Measurements from ENCODE around the gene INHBA.

Gene INHBA

GRCh38 chr7:41711283-41712064 is 8.6 kb upstream of the INHBA start:
- Histone ChIP-seq H3K9me3 (ENCODE audit: insufficient read depth, low read depth, low read length) (no peaks in the 10 kb centered on the region), H3K36me3 (ENCODE audit: insufficient read depth, low read length) (no peaks in the 10 kb centered on the region), H3F3A (ENCODE audit: low read depth) (no peaks in the 10 kb centered on the region), H3K4me1 (ENCODE audit: insufficient read depth, low read length, poor library complexity, severe bottlenecking) (no peaks in the 10 kb centered on the region), H2AFZ (ENCODE audit: low read length) (no peak overlapping the region), H3K9ac (ENCODE audit: low read depth, low read length, poor library complexity, severe bottlenecking) (no peak overlapping the region), H3K79me2 (ENCODE audit: insufficient read depth, low read length) (no peaks in the 10 kb centered on the region), H3K9me2 (replicated peaks; ENCODE audit: low read depth, low read length) (no peaks in the 10 kb centered on the region), H3K4me2 (ENCODE audit: low read depth, low read length, poor library complexity, severe bottlenecking) (no peak overlapping the region), H4K20me1 (ENCODE audit: insufficient read depth, low read length, poor library complexity, severe bottlenecking) (no peaks in the 10 kb centered on the region), H3K4me3 (ENCODE audit: low read length, poor library complexity, severe bottlenecking) (no peak overlapping the region), H3K27me3 (ENCODE audit: insufficient read depth, low read length, poor library complexity, severe bottlenecking) (no peaks in the 10 kb centered on the region)
- TF ChIP-seq CTCF (conservative IDR thresholded peaks at IDR 0.05; ENCODE audit: low read length): peak; percentile 78
- no peak for TF ChIP-seq EZH2phosphoT487 (IDR thresholded peaks at IDR 0.05; ENCODE audit: borderline replicate concordance)

- no peak overlapping the region for H3K9ac ChIP-seq (ENCODE audit: low read depth, low read length, poor library complexity, severe bottlenecking)
These were observed 7.9 kb upstream of the INHBA start for GRCh38 chr7:41710838-41711237.

GRCh38 chr7:41709621-41710020 is 6.7 kb upstream of the INHBA start:
- H3K9ac ChIP-seq (ENCODE audit: low read depth, low read length, poor library complexity, severe bottlenecking): no peak overlapping the region
- H4K20me1 ChIP-seq (ENCODE audit: insufficient read depth, low read length, poor library complexity, severe bottlenecking): no peaks in the 10 kb centered on the region
- H3K9me3 ChIP-seq (ENCODE audit: insufficient read depth, low read depth, low read length): no peaks in the 10 kb centered on the region
- TF ChIP-seq CTCF (conservative IDR thresholded peaks at IDR 0.05; ENCODE audit: low read length) (no peak), EZH2phosphoT487 (IDR thresholded peaks at IDR 0.05; ENCODE audit: borderline replicate concordance) (no peak)
- no peak overlapping the region for H3K4me2 ChIP-seq (ENCODE audit: low read depth, low read length, poor library complexity, severe bottlenecking)
- H3K27me3 ChIP-seq (ENCODE audit: insufficient read depth, low read length, poor library complexity, severe bottlenecking): no peaks in the 10 kb centered on the region
- H3K36me3 ChIP-seq (ENCODE audit: insufficient read depth, low read length): no peaks in the 10 kb centered on the region
- no peak overlapping the region for H3K4me3 ChIP-seq (ENCODE audit: low read length, poor library complexity, severe bottlenecking)
- H3K4me1 ChIP-seq (ENCODE audit: insufficient read depth, low read length, poor library complexity, severe bottlenecking): no peaks in the 10 kb centered on the region
- no peak overlapping the region for H2AFZ ChIP-seq (ENCODE audit: low read length)
- no peaks in the 10 kb centered on the region for H3K9me2 ChIP-seq (replicated peaks; ENCODE audit: low read depth, low read length)
- H3K79me2 ChIP-seq (ENCODE audit: insufficient read depth, low read length): no peaks in the 10 kb centered on the region
- H3F3A ChIP-seq (ENCODE audit: low read depth): no peaks in the 10 kb centered on the region

More at GRCh38 chr7:41710838-41711237, 7.9 kb upstream of the INHBA start:
- no peak overlapping the region for H2AFZ ChIP-seq (ENCODE audit: low read length)
- H3K27me3 ChIP-seq (ENCODE audit: insufficient read depth, low read length, poor library complexity, severe bottlenecking): no peaks in the 10 kb centered on the region
- H3K4me3 ChIP-seq (ENCODE audit: low read length, poor library complexity, severe bottlenecking): no peak overlapping the region
- H3K9me3 ChIP-seq (ENCODE audit: insufficient read depth, low read depth, low read length): no peaks in the 10 kb centered on the region
- no peak for TF ChIP-seq CTCF (conservative IDR thresholded peaks at IDR 0.05; ENCODE audit: low read length)
- TF ChIP-seq EZH2phosphoT487 (IDR thresholded peaks at IDR 0.05; ENCODE audit: borderline replicate concordance): no peak
- no peaks in the 10 kb centered on the region for H3F3A ChIP-seq (ENCODE audit: low read depth)
- no peaks in the 10 kb centered on the region for H4K20me1 ChIP-seq (ENCODE audit: insufficient read depth, low read length, poor library complexity, severe bottlenecking)
- H3K79me2 ChIP-seq (ENCODE audit: insufficient read depth, low read length): no peaks in the 10 kb centered on the region
- H3K4me2 ChIP-seq (ENCODE audit: low read depth, low read length, poor library complexity, severe bottlenecking): no peak overlapping the region
- no peaks in the 10 kb centered on the region for H3K36me3 ChIP-seq (ENCODE audit: insufficient read depth, low read length)
- H3K4me1 ChIP-seq (ENCODE audit: insufficient read depth, low read length, poor library complexity, severe bottlenecking): no peaks in the 10 kb centered on the region
- H3K9me2 ChIP-seq (replicated peaks; ENCODE audit: low read depth, low read length): no peaks in the 10 kb centered on the region

Data from Loucy (cell line).